ENCODE results near the gene PTBP3.
"Not testable (repeated sequence)": the region's sequence is repeated elsewhere in the genome, so short reads cannot be mapped to it uniquely, and the experiment has no call there.

The PTBP3 gene

GRCh38 chr9:112271466-112272098 is 61.8 kb downstream of the PTBP3 start:
- H3K9me2 ChIP-seq (replicated peaks; ENCODE audit: insufficient read depth, low read length) = no peaks in the 10 kb centered on the region
- H3K4me1 ChIP-seq (ENCODE audit: low read length) = no peaks in the 10 kb centered on the region
- H3K79me2 ChIP-seq (ENCODE audit: low read length) = no peaks in the 10 kb centered on the region
- H3K4me2 ChIP-seq (ENCODE audit: low read depth, low read length) = no peak overlapping the region
- no peaks in the 10 kb centered on the region for H3F3A ChIP-seq (ENCODE audit: insufficient read depth, low read length)
- H4K20me1 ChIP-seq (ENCODE audit: insufficient read depth, low read length) = no peaks in the 10 kb centered on the region
- no peak for DNase-seq
- H3K36me3 ChIP-seq (replicated peaks; ENCODE audit: insufficient read depth, low read length) = no peaks in the 10 kb centered on the region
- no peaks in the 10 kb centered on the region for H3K9me3 ChIP-seq (replicated peaks; ENCODE audit: insufficient read depth, low read length)
- no peak overlapping the region for H3K27ac ChIP-seq (ENCODE audit: low read length)
- no peaks in the 10 kb centered on the region for H3K27me3 ChIP-seq (replicated peaks; ENCODE audit: insufficient read depth, low read length)
- TF ChIP-seq EZH2 (optimal IDR thresholded peaks at IDR 0.05; ENCODE audit: low read depth, low read length) (no peak), EZH2phosphoT487 (IDR thresholded peaks at IDR 0.05; ENCODE audit: low read length) (no peak), CTCF (IDR thresholded peaks at IDR 0.05; ENCODE audit: low read length) (no peak)
- H3K9ac ChIP-seq (ENCODE audit: low read length) = no peak overlapping the region
- H3K4me3 ChIP-seq (ENCODE audit: low read length) = no peak overlapping the region
- H2AFZ ChIP-seq (ENCODE audit: low read length) = no peak overlapping the region

GRCh38 chr9:112268413-112268812 is 65.0 kb downstream of the PTBP3 start:
- H3K4me3 ChIP-seq (ENCODE audit: low read length) = no peak overlapping the region
- TF ChIP-seq CTCF (IDR thresholded peaks at IDR 0.05; ENCODE audit: low read length) (no peak), EZH2phosphoT487 (IDR thresholded peaks at IDR 0.05; ENCODE audit: low read length) (no peak), EZH2 (optimal IDR thresholded peaks at IDR 0.05; ENCODE audit: low read depth, low read length) (no peak)
- H2AFZ ChIP-seq (ENCODE audit: low read length) = no peak overlapping the region
- no peak for DNase-seq
- H3K36me3 ChIP-seq (replicated peaks; ENCODE audit: insufficient read depth, low read length) = no peaks in the 10 kb centered on the region
- no peak overlapping the region for H3K9ac ChIP-seq (ENCODE audit: low read length)
- no peaks in the 10 kb centered on the region for H3K9me3 ChIP-seq (replicated peaks; ENCODE audit: insufficient read depth, low read length)
- H3K27ac ChIP-seq (ENCODE audit: low read length) = no peak overlapping the region
- H3K9me2 ChIP-seq (replicated peaks; ENCODE audit: insufficient read depth, low read length) = no peaks in the 10 kb centered on the region
- H3K4me2 ChIP-seq (ENCODE audit: low read depth, low read length) = no peak overlapping the region
- H3K27me3 ChIP-seq (replicated peaks; ENCODE audit: insufficient read depth, low read length) = no peaks in the 10 kb centered on the region
- no peaks in the 10 kb centered on the region for H3F3A ChIP-seq (ENCODE audit: insufficient read depth, low read length)
- no peaks in the 10 kb centered on the region for H3K4me1 ChIP-seq (ENCODE audit: low read length)
- no peaks in the 10 kb centered on the region for H4K20me1 ChIP-seq (ENCODE audit: insufficient read depth, low read length)
- H3K79me2 ChIP-seq (ENCODE audit: low read length) = no peaks in the 10 kb centered on the region

GRCh38 chr9:112267086-112267485 is 66.3 kb downstream of the PTBP3 start:
- H2AFZ ChIP-seq (ENCODE audit: low read length); H3K27ac ChIP-seq (ENCODE audit: low read length); H3K4me3 ChIP-seq (ENCODE audit: low read length); H3F3A ChIP-seq (ENCODE audit: insufficient read depth, low read length); H3K9ac ChIP-seq (ENCODE audit: low read length); H3K9me2 ChIP-seq (replicated peaks; ENCODE audit: insufficient read depth, low read length); H3K79me2 ChIP-seq (ENCODE audit: low read length); H3K4me2 ChIP-seq (ENCODE audit: low read depth, low read length); H4K20me1 ChIP-seq (ENCODE audit: insufficient read depth, low read length); DNase-seq; H3K9me3 ChIP-seq (replicated peaks; ENCODE audit: insufficient read depth, low read length); H3K27me3 ChIP-seq (replicated peaks; ENCODE audit: insufficient read depth, low read length); H3K36me3 ChIP-seq (replicated peaks; ENCODE audit: insufficient read depth, low read length); H3K4me1 ChIP-seq (ENCODE audit: low read length): not testable (repeated sequence)

DNA sequence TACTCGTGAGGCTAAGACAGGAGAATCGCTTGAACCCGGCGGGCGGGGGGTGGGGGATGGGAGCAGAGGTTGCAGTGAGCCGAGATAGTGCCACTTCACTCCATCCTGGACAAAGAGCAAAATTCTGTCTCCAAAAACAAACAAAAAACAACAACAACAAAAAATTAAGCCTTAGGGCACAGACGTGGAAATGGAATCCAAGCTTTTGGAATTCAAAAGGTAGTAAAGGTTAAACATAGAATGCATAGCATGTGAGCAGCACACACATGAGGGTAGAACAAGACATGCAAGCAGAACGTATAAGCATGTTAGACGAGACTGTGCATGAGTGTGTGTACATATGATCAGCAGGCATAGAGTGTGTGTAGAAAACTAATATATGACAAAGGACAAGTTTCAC is 68.0 kb downstream of the PTBP3 start:
- Histone ChIP-seq H3K27ac (ENCODE audit: low read length) (no peak overlapping the region), H3K4me3 (ENCODE audit: low read length) (no peak overlapping the region), H3K36me3 (replicated peaks; ENCODE audit: insufficient read depth, low read length) (no peaks in the 10 kb centered on the region), H3K4me2 (ENCODE audit: low read depth, low read length) (no peak overlapping the region), H3F3A (ENCODE audit: insufficient read depth, low read length) (no peaks in the 10 kb centered on the region), H4K20me1 (ENCODE audit: insufficient read depth, low read length) (no peaks in the 10 kb centered on the region), H3K79me2 (ENCODE audit: low read length) (no peaks in the 10 kb centered on the region), H3K9me2 (replicated peaks; ENCODE audit: insufficient read depth, low read length) (no peaks in the 10 kb centered on the region), H3K4me1 (ENCODE audit: low read length) (no peaks in the 10 kb centered on the region), H2AFZ (ENCODE audit: low read length) (no peak overlapping the region), H3K9me3 (replicated peaks; ENCODE audit: insufficient read depth, low read length) (no peaks in the 10 kb centered on the region), H3K9ac (ENCODE audit: low read length) (no peak overlapping the region), H3K27me3 (replicated peaks; ENCODE audit: insufficient read depth, low read length) (no peaks in the 10 kb centered on the region)
- TF ChIP-seq EZH2 (optimal IDR thresholded peaks at IDR 0.05; ENCODE audit: low read depth, low read length) (no peak), CTCF (IDR thresholded peaks at IDR 0.05; ENCODE audit: low read length) (no peak), EZH2phosphoT487 (IDR thresholded peaks at IDR 0.05; ENCODE audit: low read length) (no peak)
- DNase-seq = no peak

Measured in MM.1S (cell line).